GM23248 (cell line): ENCODE data around the gene CAMTA2. TPM values are rescaled to one million over a fixed set of nuclear protein-coding genes. Genes with fewer than 3 reads are reported as not detected.

ENCODE experiments used
- DNase-seq: peaks from one replicate; pipeline ENCODE4 v3.0.0-alpha.2; 2015
- H2AFZ ChIP-seq: fragments of 200-600 bp; sonication (generic); 2 replicates; pipeline ENCODE4 v1.6.1; 2016; ENCODE audit warnings: antibody characterized with exemption
- H3F3A ChIP-seq: fragments of 200-600 bp; sonication (generic); 2 replicates; pipeline ENCODE4 v1.6.1; 2016; ENCODE audit warnings: mild to moderate bottlenecking, antibody characterized with exemption, mixed run types; ENCODE audit not compliant: insufficient read depth
- H3K27ac ChIP-seq: fragments of 200-600 bp; sonication (generic); 2 replicates; pipeline ENCODE4 v1.5.1; 2016; ENCODE audit warnings: mild to moderate bottlenecking
- H3K27me3 ChIP-seq: fragments of 200-600 bp; sonication (generic); replicated peaks from 2 replicates; pipeline ENCODE4 v1.6.1; 2016; ENCODE audit warnings: mild to moderate bottlenecking; ENCODE audit not compliant: insufficient read depth
- H3K36me3 ChIP-seq: fragments of 200-600 bp; sonication (generic); 2 replicates; pipeline ENCODE4 v1.6.1; 2016; ENCODE audit warnings: low read depth, mild to moderate bottlenecking
- H3K4me1 ChIP-seq: fragments of 200-600 bp; sonication (generic); 2 replicates; pipeline ENCODE4 v1.6.1; 2016; ENCODE audit warnings: mild to moderate bottlenecking; ENCODE audit not compliant: insufficient read depth
- H3K4me2 ChIP-seq: fragments of 200-600 bp; sonication (generic); one replicate; pipeline ENCODE4 v1.6.1; 2016; ENCODE audit warnings: mild to moderate bottlenecking; ENCODE audit not compliant: unreplicated experiment
- H3K4me3 ChIP-seq: fragments of 200-600 bp; sonication (generic); 2 replicates; pipeline ENCODE4 v1.5.1; 2016; ENCODE audit warnings: mild to moderate bottlenecking
- H3K79me2 ChIP-seq: fragments of 200-600 bp; sonication (generic); 2 replicates; pipeline ENCODE4 v1.6.1; 2016; ENCODE audit warnings: mild to moderate bottlenecking; ENCODE audit not compliant: insufficient read depth
- H3K9ac ChIP-seq: fragments of 200-600 bp; sonication (generic); 2 replicates; pipeline ENCODE4 v1.6.1; 2016; ENCODE audit warnings: mild to moderate bottlenecking
- H3K9me2 ChIP-seq: fragments of 200-600 bp; sonication (generic); 2 replicates; pipeline ENCODE4 v1.6.1; 2016; ENCODE audit warnings: mixed run types, mild to moderate bottlenecking, moderate library complexity; ENCODE audit not compliant: insufficient read depth
- H3K9me3 ChIP-seq: fragments of 200-600 bp; sonication (generic); one replicate; pipeline ENCODE4 v1.6.1; 2017; ENCODE audit warnings: low read depth
- H4K20me1 ChIP-seq: fragments of 200-600 bp; sonication (generic); 2 replicates; pipeline ENCODE4 v1.6.0; 2016; ENCODE audit not compliant: insufficient read depth
- EZH2 ChIP-seq: fragments of 200-600 bp; sonication (generic); IDR thresholded peaks from 2 replicates; pipeline ENCODE4 v1.6.1; 2018; ENCODE audit warnings: antibody characterized with exemption, mild to moderate bottlenecking; ENCODE audit not compliant: insufficient read depth, poor library complexity, severe bottlenecking
- EZH2phosphoT487 ChIP-seq: fragments of 200-600 bp; sonication (generic); IDR thresholded peaks from 2 replicates; pipeline ENCODE4 v1.6.1; 2018; ENCODE audit warnings: antibody characterized with exemption, moderate library complexity, mild to moderate bottlenecking, low read depth; ENCODE audit not compliant: insufficient read depth
- WGBS, 2 experiments: methylation state at CpG; one replicate each; pipeline ENCODE4 v1.1.6; 2015 to 2017; ENCODE audit warnings: low lambda C conversion rate in 2 of 2, low coverage in 1 of 2; ENCODE audit errors: missing lambda C conversion rate in 2 of 2; 5-methylcytosine and 5-hydroxymethylcytosine counted together
- in situ Hi-C: fragments of 300-500 bp; cut with MboI; formaldehyde crosslinking; loops from 2 replicates; pipeline ENCODE4 v1.15.0; 2020
- polyA plus RNA-seq: library from polyadenylated mRNA; unstranded; fragments of >200 nt; fragmentation: Nextera tagmentation; extraction: Ambion mirVana; gene quantifications from 2 replicates; pipeline ENCODE4 v1.2.1, GENCODE V29; 2016
- total RNA-seq: library from RNA; depleted of rRNA; stranded (reverse); fragments of >200 nt; shearing (Covaris generic); gene quantifications from 2 replicates; pipeline ENCODE4 v1.2.3, GENCODE V29; 2014

CAMTA2 gene
- total and polyA plus RNA-seq, 2 experiments from 2014 or later = 10.1 to 28.8 TPM

- in situ Hi-C loops = no loop called here
- peak; percentile 73 for DNase-seq
Observed at GRCh38 chr17:4950075-4950745, 37.3 kb downstream of the CAMTA2 start.

DNA sequence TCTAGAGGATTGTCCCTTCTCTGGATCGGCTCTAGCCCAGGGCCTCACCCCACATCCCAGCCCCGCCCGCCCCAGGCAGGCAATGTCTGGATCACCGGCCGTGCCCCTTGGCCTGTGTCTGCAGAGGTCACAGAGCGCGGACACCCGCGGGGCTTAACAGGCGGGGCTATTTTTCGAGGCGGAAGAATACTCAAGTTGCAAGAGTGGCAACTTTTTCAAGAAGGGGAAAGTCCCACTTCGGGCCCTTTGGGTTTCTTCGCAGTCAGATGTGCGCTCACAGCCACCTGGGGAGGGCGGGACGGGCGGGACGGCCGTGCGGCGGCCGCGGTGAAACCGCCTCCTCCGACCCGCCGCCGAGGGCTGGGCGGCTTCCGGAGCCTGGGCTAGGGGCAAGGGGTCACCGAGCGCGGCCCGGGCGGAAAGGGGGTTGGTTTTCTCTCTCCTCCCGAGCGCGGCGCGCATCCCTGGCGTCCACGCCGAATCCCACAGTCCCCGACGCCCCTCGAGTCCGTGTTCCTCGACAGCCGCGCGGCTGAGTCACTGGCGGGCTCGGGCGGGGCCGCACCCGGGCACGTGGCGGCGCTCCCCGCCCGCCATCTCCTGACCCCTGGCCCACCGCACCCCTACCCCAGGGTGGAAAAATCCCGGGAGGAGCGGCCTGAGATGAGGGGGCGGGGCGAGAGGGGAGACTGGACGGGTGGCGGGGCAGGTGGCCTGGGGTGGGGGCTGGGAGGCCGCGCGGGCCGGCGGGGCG is 38.0 kb downstream of the CAMTA2 start:
- in situ Hi-C loops = no loop called here
- TF ChIP-seq EZH2 (no peak), EZH2phosphoT487 (no peak)
- Histone ChIP-seq H3K9ac (peak overlapping the region; percentile 83), H4K20me1 (peaks cover 5% of the 10 kb centered on the region; the same call in 1 of the 2 replicates), H3K9me3 (no peaks in the 10 kb centered on the region), H3K27me3 (no peaks in the 10 kb centered on the region), H3K4me3 (peak overlapping the region; percentile 93), H3K9me2 (no peaks in the 10 kb centered on the region), H3K79me2 (peaks cover 38% of the 10 kb centered on the region), H2AFZ (peak overlapping the region; percentile 65), H3F3A (peaks cover 38% of the 10 kb centered on the region), H3K4me1 (peaks cover 25% of the 10 kb centered on the region), H3K36me3 (peaks cover 11% of the 10 kb centered on the region), H3K4me2 (peak overlapping the region; percentile 97), H3K27ac (peak overlapping the region; percentile 91)
- DNase-seq = peak; percentile 80
- WGBS, 2 experiments = 1% methylated on average over 37 to 49 of the region's 75 CpGs

More at GRCh38 chr17:4950075-4950745, 37.3 kb downstream of the CAMTA2 start:
- H3K4me2 ChIP-seq = peak overlapping the region; percentile 50
- H3K36me3 ChIP-seq = peaks cover 11% of the 10 kb centered on the region
- peaks cover 31% of the 10 kb centered on the region for H3K79me2 ChIP-seq
- TF ChIP-seq EZH2phosphoT487 (no peak), EZH2 (no peak)
- peaks cover 19% of the 10 kb centered on the region for H3K4me1 ChIP-seq
- no peaks in the 10 kb centered on the region for H3K9me3 ChIP-seq
- H3K4me3 ChIP-seq = peak overlapping the region; percentile 93
- H3K27ac ChIP-seq = peak overlapping the region; percentile 91
- H3F3A ChIP-seq = peaks cover 32% of the 10 kb centered on the region
- WGBS, 2 experiments = 26 to 34% methylated on average over 32 to 51 of the region's 52 CpGs
- peak overlapping the region; percentile 73 for H2AFZ ChIP-seq
- H3K27me3 ChIP-seq = no peaks in the 10 kb centered on the region
- H4K20me1 ChIP-seq = no peaks in the 10 kb centered on the region; the same call in 1 of the 2 replicates
- no peaks in the 10 kb centered on the region for H3K9me2 ChIP-seq
- peak overlapping the region; percentile 83 for H3K9ac ChIP-seq

- Histone ChIP-seq H3K9ac (peak overlapping the region; percentile 83), H3K9me3 (no peaks in the 10 kb centered on the region), H3K27ac (peak overlapping the region; percentile 91), H3F3A (peaks cover 39% of the 10 kb centered on the region), H3K79me2 (peaks cover 44% of the 10 kb centered on the region), H4K20me1 (peaks cover 6% of the 10 kb centered on the region; the same call in 1 of the 2 replicates), H3K4me3 (peak overlapping the region; percentile 93), H3K4me2 (peak overlapping the region; percentile 97), H3K4me1 (peaks cover 25% of the 10 kb centered on the region), H3K27me3 (no peaks in the 10 kb centered on the region), H2AFZ (peak overlapping the region; percentile 69), H3K36me3 (peaks cover 11% of the 10 kb centered on the region), H3K9me2 (no peaks in the 10 kb centered on the region)
- TF ChIP-seq EZH2phosphoT487 = no peak
- no peak for TF ChIP-seq EZH2
- 1 to 3% methylated on average over 24 to 27 of the region's 40 CpGs for WGBS, 2 experiments
- in situ Hi-C loops = no loop called here
- DNase-seq = peak; percentile 95
Observed at GRCh38 chr17:4948931-4949320, 38.5 kb downstream of the CAMTA2 start.

DNA sequence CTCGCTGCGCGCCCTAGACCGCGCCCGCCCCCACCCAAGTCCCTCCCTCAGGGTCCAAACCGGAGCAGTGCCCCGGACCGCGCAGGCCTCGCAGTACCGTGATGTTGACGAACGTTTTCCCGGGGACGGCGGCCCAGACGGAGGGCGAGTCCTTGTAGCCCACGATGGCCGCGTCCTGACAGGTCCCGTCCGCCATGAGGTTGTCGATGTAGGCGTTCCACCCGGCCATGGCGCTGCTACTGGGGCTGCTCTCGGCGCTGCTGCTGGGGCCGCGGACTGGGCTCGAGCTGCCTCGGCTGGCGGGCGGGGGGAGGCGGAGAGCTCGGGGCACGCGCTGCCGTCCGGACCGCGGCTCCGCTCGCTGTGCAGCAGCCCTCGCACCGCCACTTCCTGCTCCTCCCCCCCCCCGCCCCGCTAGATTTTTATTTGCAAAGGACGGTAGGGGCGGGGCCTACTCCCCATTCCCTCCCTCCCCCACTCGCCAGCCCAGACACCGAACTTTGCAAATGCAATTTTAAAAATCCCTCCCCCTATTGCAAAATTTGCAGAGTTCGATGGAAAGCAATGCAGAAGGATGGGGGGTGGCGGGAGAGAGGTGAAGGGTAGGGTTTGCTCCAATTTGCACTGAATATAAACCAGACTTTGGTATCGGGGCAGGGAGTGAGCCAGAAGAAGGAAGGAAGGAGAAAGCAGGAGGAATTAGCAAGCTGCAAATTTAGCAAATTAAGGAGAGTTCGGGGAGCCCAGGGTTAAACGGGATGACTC is 39.1 kb downstream of the CAMTA2 start, which contains the start of gene PFN1:
Gene PFN1 (minus strand): TSS at position 365 of the 765 bp plus-strand sequence. CDS start 136 bp downstream, at position 229.
- H2AFZ ChIP-seq = peak within 1 kb of the TSS; percentile 69
- peak within 1 kb of the TSS; percentile 97 for H3K4me2 ChIP-seq
- H3K79me2 ChIP-seq = peaks cover 50% of the 10 kb centered on the region
- no peak for TF ChIP-seq EZH2
- TF ChIP-seq EZH2phosphoT487 = no peak
- WGBS, 2 experiments = 1% methylated on average over 49 to 57 of the region's 59 CpGs
- H3K27ac ChIP-seq = peak within 1 kb of the TSS; percentile 91
- peaks cover 43% of the 10 kb centered on the region for H3F3A ChIP-seq
- H3K9ac ChIP-seq = peak within 1 kb of the TSS; percentile 83
- H3K9me3 ChIP-seq = no peaks in the 10 kb centered on the region
- DNase-seq = peak; percentile 96
- in situ Hi-C loops = no loop called here
- peaks cover 6% of the 10 kb centered on the region; the same call in 1 of the 2 replicates for H4K20me1 ChIP-seq
- peak within 1 kb of the TSS; percentile 93 for H3K4me3 ChIP-seq
- peaks cover 11% of the 10 kb centered on the region for H3K36me3 ChIP-seq
- H3K9me2 ChIP-seq = no peaks in the 10 kb centered on the region
- peaks cover 20% of the 10 kb centered on the region for H3K4me1 ChIP-seq
- no peaks in the 10 kb centered on the region for H3K27me3 ChIP-seq
